Neural cell (in vitro differentiated cells): ENCODE data around the gene MTREX.

ENCODE experiments used
- EP300 ChIP-seq: fragments of 450-650 bp; conservative IDR thresholded peaks from 2 replicates; pipeline ENCODE4 v1.6.1; 2014; ENCODE audit warnings: antibody characterized with exemption, mild to moderate bottlenecking, moderate library complexity; ENCODE audit not compliant: poor library complexity, severe bottlenecking
- EZH2 ChIP-seq: fragments of 200-600, 300-800 bp; shearing (Covaris generic), sonication (generic); IDR thresholded peaks from 2 replicates; pipeline ENCODE4 v1.6.1; 2014; ENCODE audit warnings: antibody characterized with exemption, low read length, borderline replicate concordance, mild to moderate bottlenecking; ENCODE audit not compliant: insufficient read depth, poor library complexity, severe bottlenecking
- POLR2AphosphoS5 ChIP-seq: IDR thresholded peaks from 2 replicates; pipeline ENCODE4 v1.6.1; 2012
- RAD21 ChIP-seq: fragments of 450-650 bp; conservative IDR thresholded peaks from 2 replicates; pipeline ENCODE4 v1.6.1; 2014; ENCODE audit warnings: antibody characterized with exemption, mild to moderate bottlenecking, moderate library complexity
- TF ChIP-seq, protein P1 (sequence below): fragments of 450-650 bp; IDR thresholded peaks from 2 replicates; pipeline ENCODE4 v1.5.1; 2014; ENCODE audit warnings: antibody characterized with exemption, mild to moderate bottlenecking, moderate library complexity; ENCODE audit not compliant: poor library complexity, severe bottlenecking
- TF ChIP-seq, protein P2 (sequence below): IDR thresholded peaks from 2 replicates; pipeline ENCODE4 v1.6.1; 2012; ENCODE audit warnings: borderline replicate concordance

DNA sequence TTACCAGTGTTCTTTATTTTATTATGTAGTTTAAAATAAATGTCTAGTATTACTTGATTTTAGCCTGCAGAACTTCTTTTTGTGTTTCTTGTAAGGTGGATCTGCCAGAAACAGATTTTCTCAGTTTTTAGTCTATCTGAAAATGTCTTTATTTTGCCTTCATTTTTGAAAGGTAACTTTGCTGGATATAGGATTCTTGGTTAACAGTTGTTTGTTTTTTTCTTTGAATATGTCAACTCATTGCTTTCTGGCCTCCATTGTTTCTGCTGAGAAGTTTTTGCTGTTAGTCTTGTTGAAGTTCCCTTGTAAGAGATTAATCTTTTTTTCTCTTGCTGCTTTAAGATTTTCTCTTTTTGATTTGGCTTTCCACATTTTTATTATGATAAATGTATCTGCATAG is 75.5 kb downstream of the MTREX start:
- TF ChIP-seq, protein P1, sequence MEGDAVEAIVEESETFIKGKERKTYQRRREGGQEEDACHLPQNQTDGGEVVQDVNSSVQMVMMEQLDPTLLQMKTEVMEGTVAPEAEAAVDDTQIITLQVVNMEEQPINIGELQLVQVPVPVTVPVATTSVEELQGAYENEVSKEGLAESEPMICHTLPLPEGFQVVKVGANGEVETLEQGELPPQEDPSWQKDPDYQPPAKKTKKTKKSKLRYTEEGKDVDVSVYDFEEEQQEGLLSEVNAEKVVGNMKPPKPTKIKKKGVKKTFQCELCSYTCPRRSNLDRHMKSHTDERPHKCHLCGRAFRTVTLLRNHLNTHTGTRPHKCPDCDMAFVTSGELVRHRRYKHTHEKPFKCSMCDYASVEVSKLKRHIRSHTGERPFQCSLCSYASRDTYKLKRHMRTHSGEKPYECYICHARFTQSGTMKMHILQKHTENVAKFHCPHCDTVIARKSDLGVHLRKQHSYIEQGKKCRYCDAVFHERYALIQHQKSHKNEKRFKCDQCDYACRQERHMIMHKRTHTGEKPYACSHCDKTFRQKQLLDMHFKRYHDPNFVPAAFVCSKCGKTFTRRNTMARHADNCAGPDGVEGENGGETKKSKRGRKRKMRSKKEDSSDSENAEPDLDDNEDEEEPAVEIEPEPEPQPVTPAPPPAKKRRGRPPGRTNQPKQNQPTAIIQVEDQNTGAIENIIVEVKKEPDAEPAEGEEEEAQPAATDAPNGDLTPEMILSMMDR: no peak
- no peak for TF ChIP-seq EP300
- TF ChIP-seq RAD21: no peak
- no peak for TF ChIP-seq EZH2
- no peak for TF ChIP-seq POLR2AphosphoS5
- TF ChIP-seq, protein P2, sequence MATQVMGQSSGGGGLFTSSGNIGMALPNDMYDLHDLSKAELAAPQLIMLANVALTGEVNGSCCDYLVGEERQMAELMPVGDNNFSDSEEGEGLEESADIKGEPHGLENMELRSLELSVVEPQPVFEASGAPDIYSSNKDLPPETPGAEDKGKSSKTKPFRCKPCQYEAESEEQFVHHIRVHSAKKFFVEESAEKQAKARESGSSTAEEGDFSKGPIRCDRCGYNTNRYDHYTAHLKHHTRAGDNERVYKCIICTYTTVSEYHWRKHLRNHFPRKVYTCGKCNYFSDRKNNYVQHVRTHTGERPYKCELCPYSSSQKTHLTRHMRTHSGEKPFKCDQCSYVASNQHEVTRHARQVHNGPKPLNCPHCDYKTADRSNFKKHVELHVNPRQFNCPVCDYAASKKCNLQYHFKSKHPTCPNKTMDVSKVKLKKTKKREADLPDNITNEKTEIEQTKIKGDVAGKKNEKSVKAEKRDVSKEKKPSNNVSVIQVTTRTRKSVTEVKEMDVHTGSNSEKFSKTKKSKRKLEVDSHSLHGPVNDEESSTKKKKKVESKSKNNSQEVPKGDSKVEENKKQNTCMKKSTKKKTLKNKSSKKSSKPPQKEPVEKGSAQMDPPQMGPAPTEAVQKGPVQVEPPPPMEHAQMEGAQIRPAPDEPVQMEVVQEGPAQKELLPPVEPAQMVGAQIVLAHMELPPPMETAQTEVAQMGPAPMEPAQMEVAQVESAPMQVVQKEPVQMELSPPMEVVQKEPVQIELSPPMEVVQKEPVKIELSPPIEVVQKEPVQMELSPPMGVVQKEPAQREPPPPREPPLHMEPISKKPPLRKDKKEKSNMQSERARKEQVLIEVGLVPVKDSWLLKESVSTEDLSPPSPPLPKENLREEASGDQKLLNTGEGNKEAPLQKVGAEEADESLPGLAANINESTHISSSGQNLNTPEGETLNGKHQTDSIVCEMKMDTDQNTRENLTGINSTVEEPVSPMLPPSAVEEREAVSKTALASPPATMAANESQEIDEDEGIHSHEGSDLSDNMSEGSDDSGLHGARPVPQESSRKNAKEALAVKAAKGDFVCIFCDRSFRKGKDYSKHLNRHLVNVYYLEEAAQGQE: no peak
